Ishikawa (cell line): ENCODE results near the gene SLC22A17.

Experiments
- CEBPB ChIP-seq: IDR thresholded peaks from 2 replicates; pipeline ENCODE4 v1.6.1; 2012
- EP300 ChIP-seq: IDR thresholded peaks from 2 replicates; pipeline ENCODE4 v1.6.1; 2012; ENCODE audit warnings: borderline replicate concordance
- FOXM1 ChIP-seq: IDR thresholded peaks from 2 replicates; pipeline ENCODE4 v1.6.1; 2012; ENCODE audit warnings: low read depth, borderline replicate concordance
- RAD21 ChIP-seq: IDR thresholded peaks from 2 replicates; pipeline ENCODE4 v1.6.1; 2012; ENCODE audit warnings: low read depth
- TAF1 ChIP-seq: IDR thresholded peaks from 2 replicates; pipeline ENCODE4 v1.6.1; 2012; ENCODE audit warnings: low read depth, mild to moderate bottlenecking
- YY1 ChIP-seq: IDR thresholded peaks from 2 replicates; pipeline ENCODE4 v1.6.1; 2012; ENCODE audit warnings: low read depth
- TF ChIP-seq, protein P1 (sequence below): IDR thresholded peaks from 2 replicates; pipeline ENCODE4 v1.6.1; 2012
- TF ChIP-seq, protein P2 (sequence below): IDR thresholded peaks from 2 replicates; pipeline ENCODE4 v1.6.1; 2012; ENCODE audit warnings: low read depth, mild to moderate bottlenecking

DNA sequence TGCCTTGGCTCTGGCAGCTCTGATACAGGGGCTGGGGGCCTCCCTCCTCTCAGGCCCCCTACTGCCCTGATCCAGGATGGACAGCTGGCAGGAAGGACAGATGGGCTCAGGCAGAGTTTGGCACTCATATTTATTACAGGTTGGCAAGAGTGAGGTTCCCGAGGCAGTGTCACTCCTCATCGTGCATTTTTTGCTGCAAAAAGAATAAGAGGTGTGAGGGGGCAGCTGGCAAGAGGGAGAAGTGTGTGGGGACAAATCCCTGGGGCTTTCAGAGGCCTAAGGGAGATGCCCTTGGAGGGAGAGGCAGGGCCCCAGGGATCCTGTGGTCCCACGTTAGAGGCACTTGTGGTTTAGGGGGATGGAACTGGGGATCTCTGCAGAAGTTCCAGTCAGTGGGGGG lies 29.2 kb upstream of the SLC22A17 start:
- TF ChIP-seq, protein P1, sequence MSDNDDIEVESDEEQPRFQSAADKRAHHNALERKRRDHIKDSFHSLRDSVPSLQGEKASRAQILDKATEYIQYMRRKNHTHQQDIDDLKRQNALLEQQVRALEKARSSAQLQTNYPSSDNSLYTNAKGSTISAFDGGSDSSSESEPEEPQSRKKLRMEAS: no peak
- TF ChIP-seq, protein P2, sequence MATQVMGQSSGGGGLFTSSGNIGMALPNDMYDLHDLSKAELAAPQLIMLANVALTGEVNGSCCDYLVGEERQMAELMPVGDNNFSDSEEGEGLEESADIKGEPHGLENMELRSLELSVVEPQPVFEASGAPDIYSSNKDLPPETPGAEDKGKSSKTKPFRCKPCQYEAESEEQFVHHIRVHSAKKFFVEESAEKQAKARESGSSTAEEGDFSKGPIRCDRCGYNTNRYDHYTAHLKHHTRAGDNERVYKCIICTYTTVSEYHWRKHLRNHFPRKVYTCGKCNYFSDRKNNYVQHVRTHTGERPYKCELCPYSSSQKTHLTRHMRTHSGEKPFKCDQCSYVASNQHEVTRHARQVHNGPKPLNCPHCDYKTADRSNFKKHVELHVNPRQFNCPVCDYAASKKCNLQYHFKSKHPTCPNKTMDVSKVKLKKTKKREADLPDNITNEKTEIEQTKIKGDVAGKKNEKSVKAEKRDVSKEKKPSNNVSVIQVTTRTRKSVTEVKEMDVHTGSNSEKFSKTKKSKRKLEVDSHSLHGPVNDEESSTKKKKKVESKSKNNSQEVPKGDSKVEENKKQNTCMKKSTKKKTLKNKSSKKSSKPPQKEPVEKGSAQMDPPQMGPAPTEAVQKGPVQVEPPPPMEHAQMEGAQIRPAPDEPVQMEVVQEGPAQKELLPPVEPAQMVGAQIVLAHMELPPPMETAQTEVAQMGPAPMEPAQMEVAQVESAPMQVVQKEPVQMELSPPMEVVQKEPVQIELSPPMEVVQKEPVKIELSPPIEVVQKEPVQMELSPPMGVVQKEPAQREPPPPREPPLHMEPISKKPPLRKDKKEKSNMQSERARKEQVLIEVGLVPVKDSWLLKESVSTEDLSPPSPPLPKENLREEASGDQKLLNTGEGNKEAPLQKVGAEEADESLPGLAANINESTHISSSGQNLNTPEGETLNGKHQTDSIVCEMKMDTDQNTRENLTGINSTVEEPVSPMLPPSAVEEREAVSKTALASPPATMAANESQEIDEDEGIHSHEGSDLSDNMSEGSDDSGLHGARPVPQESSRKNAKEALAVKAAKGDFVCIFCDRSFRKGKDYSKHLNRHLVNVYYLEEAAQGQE: no peak
- TF ChIP-seq CEBPB (no peak), TAF1 (no peak), YY1 (no peak), EP300 (no peak), RAD21 (no peak), FOXM1 (no peak)
